SH-SY5Y (cell line): Measurements from ENCODE around the gene GUCY2F.

Experiments
- GATA2 ChIP-seq: IDR thresholded peaks from 2 replicates; pipeline ENCODE4 v1.6.1; 2011; ENCODE audit warnings: mild to moderate bottlenecking, low read depth, low read length
- GATA3 ChIP-seq: IDR thresholded peaks from 2 replicates; pipeline ENCODE4 v1.6.1; 2011; ENCODE audit warnings: low read depth, mild to moderate bottlenecking, low read length, moderate library complexity

- TF ChIP-seq GATA3 (no peak), GATA2 (no peak)
These were observed 83.8 kb downstream of the GUCY2F start for GRCh38 chrX:109398061-109398460.
